ENCODE measurements around the gene CCNL2.
A peak's percentile ranks its signal among the peaks of the same experiment; 100 is the strongest.

The CCNL2 gene

GRCh38 chr1:1347026-1347595 is 52.0 kb downstream of the CCNL2 start:
- DNase-seq (ENCODE audit: low spot score) = peak; percentile 55
- Histone ChIP-seq H3K9me3 (ENCODE audit: severe bottlenecking) (no peaks in the 10 kb centered on the region), H3K4me3 (ENCODE audit: severe bottlenecking) (peak overlapping the region; percentile 90), H3K4me1 (ENCODE audit: insufficient read depth, poor library complexity, severe bottlenecking) (peaks cover 26% of the 10 kb centered on the region), H3K36me3 (ENCODE audit: low read depth) (no peaks in the 10 kb centered on the region), H3K27me3 (ENCODE audit: insufficient read depth, poor library complexity, severe bottlenecking) (no peaks in the 10 kb centered on the region), H3K27ac (ENCODE audit: poor library complexity, severe bottlenecking) (peak overlapping the region; percentile 98)
- ATAC-seq (ENCODE audit: low read depth) = no peak
- no peak for TF ChIP-seq CTCF (IDR thresholded peaks at IDR 0.05; ENCODE audit: poor library complexity, severe bottlenecking)

- H3K36me3 ChIP-seq (ENCODE audit: low read depth) = peaks cover 3% of the 10 kb centered on the region
- H3K4me3 ChIP-seq (ENCODE audit: severe bottlenecking) = no peak overlapping the region
- no peaks in the 10 kb centered on the region for H3K9me3 ChIP-seq (ENCODE audit: severe bottlenecking)
- H3K4me1 ChIP-seq (ENCODE audit: insufficient read depth, poor library complexity, severe bottlenecking) = peaks cover 26% of the 10 kb centered on the region
- peak; percentile 54 for DNase-seq (ENCODE audit: low spot score)
- H3K27me3 ChIP-seq (ENCODE audit: insufficient read depth, poor library complexity, severe bottlenecking) = no peaks in the 10 kb centered on the region
- TF ChIP-seq CTCF (IDR thresholded peaks at IDR 0.05; ENCODE audit: poor library complexity, severe bottlenecking) = no peak
- no peak for ATAC-seq (ENCODE audit: low read depth)
- peak overlapping the region; percentile 98 for H3K27ac ChIP-seq (ENCODE audit: poor library complexity, severe bottlenecking)
These were observed 52.6 kb downstream of the CCNL2 start for GRCh38 chr1:1346501-1346890.

GRCh38 chr1:1345860-1346500 is 53.2 kb downstream of the CCNL2 start:
- Histone ChIP-seq H3K27me3 (ENCODE audit: insufficient read depth, poor library complexity, severe bottlenecking) (no peaks in the 10 kb centered on the region), H3K4me3 (ENCODE audit: severe bottlenecking) (no peak overlapping the region), H3K4me1 (ENCODE audit: insufficient read depth, poor library complexity, severe bottlenecking) (peaks cover 26% of the 10 kb centered on the region), H3K36me3 (ENCODE audit: low read depth) (peaks cover 8% of the 10 kb centered on the region), H3K9me3 (ENCODE audit: severe bottlenecking) (no peaks in the 10 kb centered on the region), H3K27ac (ENCODE audit: poor library complexity, severe bottlenecking) (peak overlapping the region; percentile 98)
- DNase-seq (ENCODE audit: low spot score) = no peak
- no peak for TF ChIP-seq CTCF (IDR thresholded peaks at IDR 0.05; ENCODE audit: poor library complexity, severe bottlenecking)
- no peak for ATAC-seq (ENCODE audit: low read depth)

GRCh38 chr1:1345384-1345783 is 53.8 kb downstream of the CCNL2 start:
- peak overlapping the region; percentile 0 for H3K4me3 ChIP-seq (ENCODE audit: severe bottlenecking)
- TF ChIP-seq CTCF (IDR thresholded peaks at IDR 0.05; ENCODE audit: poor library complexity, severe bottlenecking) = no peak
- H3K4me1 ChIP-seq (ENCODE audit: insufficient read depth, poor library complexity, severe bottlenecking) = peaks cover 26% of the 10 kb centered on the region
- ATAC-seq (ENCODE audit: low read depth) = peak; percentile 42
- H3K9me3 ChIP-seq (ENCODE audit: severe bottlenecking) = no peaks in the 10 kb centered on the region
- peak; percentile 82 for DNase-seq (ENCODE audit: low spot score)
- no peaks in the 10 kb centered on the region for H3K27me3 ChIP-seq (ENCODE audit: insufficient read depth, poor library complexity, severe bottlenecking)
- H3K36me3 ChIP-seq (ENCODE audit: low read depth) = peaks cover 14% of the 10 kb centered on the region
- H3K27ac ChIP-seq (ENCODE audit: poor library complexity, severe bottlenecking) = peak overlapping the region; percentile 98

Measured in RWPE2 (cell line).